ENCODE measurements around the gene ZAP70.

- TF ChIP-seq, protein P1, sequence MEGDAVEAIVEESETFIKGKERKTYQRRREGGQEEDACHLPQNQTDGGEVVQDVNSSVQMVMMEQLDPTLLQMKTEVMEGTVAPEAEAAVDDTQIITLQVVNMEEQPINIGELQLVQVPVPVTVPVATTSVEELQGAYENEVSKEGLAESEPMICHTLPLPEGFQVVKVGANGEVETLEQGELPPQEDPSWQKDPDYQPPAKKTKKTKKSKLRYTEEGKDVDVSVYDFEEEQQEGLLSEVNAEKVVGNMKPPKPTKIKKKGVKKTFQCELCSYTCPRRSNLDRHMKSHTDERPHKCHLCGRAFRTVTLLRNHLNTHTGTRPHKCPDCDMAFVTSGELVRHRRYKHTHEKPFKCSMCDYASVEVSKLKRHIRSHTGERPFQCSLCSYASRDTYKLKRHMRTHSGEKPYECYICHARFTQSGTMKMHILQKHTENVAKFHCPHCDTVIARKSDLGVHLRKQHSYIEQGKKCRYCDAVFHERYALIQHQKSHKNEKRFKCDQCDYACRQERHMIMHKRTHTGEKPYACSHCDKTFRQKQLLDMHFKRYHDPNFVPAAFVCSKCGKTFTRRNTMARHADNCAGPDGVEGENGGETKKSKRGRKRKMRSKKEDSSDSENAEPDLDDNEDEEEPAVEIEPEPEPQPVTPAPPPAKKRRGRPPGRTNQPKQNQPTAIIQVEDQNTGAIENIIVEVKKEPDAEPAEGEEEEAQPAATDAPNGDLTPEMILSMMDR (IDR thresholded peaks at IDR 0.05): no peak
- TF ChIP-seq POLR2A (IDR thresholded peaks at IDR 0.05): no peak
- TF ChIP-seq POLR2AphosphoS5 (IDR thresholded peaks at IDR 0.05): no peak
- no peak for TF ChIP-seq EP300 (IDR thresholded peaks at IDR 0.05)
Measured at GRCh38 chr2:97766567-97766966, 53.2 kb downstream of the ZAP70 start.

Measured in gastroesophageal sphincter (tissue), 3 donors.